SK-N-MC (cell line): ENCODE measurements around the gene ARPC5L.

Experiments
- DNase-seq: peaks from one replicate; pipeline ENCODE4 v3.0.0-alpha.2; 2011; ENCODE audit warnings: low read depth, low spot score
- H3K27ac ChIP-seq: fragments of 200-600 bp; sonication (generic); 2 replicates; pipeline ENCODE4 v1.5.1; 2016; ENCODE audit warnings: mixed run types
- H3K36me3 ChIP-seq: fragments of 200-600 bp; sonication (generic); 2 replicates; pipeline ENCODE4 v1.6.1; 2017; ENCODE audit warnings: antibody characterized with exemption, low read length, mixed read lengths; ENCODE audit not compliant: insufficient read depth
- H3K4me3 ChIP-seq: fragments of 200-600 bp; sonication (generic); 2 replicates; pipeline ENCODE4 v1.5.1; 2016
- H3K9ac ChIP-seq: fragments of 200-600 bp; sonication (generic); 2 replicates; pipeline ENCODE4 v1.8.0; 2017; ENCODE audit warnings: mixed run types, mixed read lengths; ENCODE audit not compliant: insufficient read length
- H3K9me3 ChIP-seq: fragments of 200-600 bp; sonication (generic); 2 replicates; pipeline ENCODE4 v1.6.1; 2017; ENCODE audit warnings: low read depth, mild to moderate bottlenecking, antibody characterized with exemption, low read length, moderate library complexity, mixed read lengths
- EZH2 ChIP-seq: fragments of 200-600 bp; sonication (generic); IDR thresholded peaks from one replicate; pipeline ENCODE4 v1.6.1; 2017; ENCODE audit warnings: antibody characterized with exemption
- FOXP2 ChIP-seq: optimal IDR thresholded peaks from 2 replicates; pipeline ENCODE3; 2011; ENCODE audit warnings: mild to moderate bottlenecking, moderate library complexity; ENCODE audit not compliant: insufficient read depth; ENCODE audit errors: extremely low read length, control extremely low read depth
- POLR2AphosphoS5 ChIP-seq: IDR thresholded peaks from 2 replicates; pipeline ENCODE4 v1.6.1; 2012; ENCODE audit warnings: mild to moderate bottlenecking, low read depth, low read length, borderline replicate concordance

The ARPC5L gene

GRCh38 chr9:124861342-124862229, at the start of gene ARPC5L, which contains the start of gene RPL35:
Gene ARPC5L, plus strand, starts transcription at chr9:124862130. Its CDS starts 7,161 bp downstream, at chr9:124869291.
Gene RPL35, minus strand, starts transcription at chr9:124861957. Its CDS starts 45 bp downstream, at chr9:124861912.
- peak within 1 kb of the TSS; percentile 91 for H3K4me3 ChIP-seq
- TF ChIP-seq FOXP2, result no peak
- TF ChIP-seq EZH2, result no peak
- peak; percentile 96 for TF ChIP-seq POLR2AphosphoS5
- H3K27ac ChIP-seq, result peak within 1 kb of the TSS; percentile 95
- peak within 1 kb of the TSS; percentile 95 for H3K9ac ChIP-seq
- DNase-seq, result no peak
- no peaks in the 10 kb centered on the region for H3K9me3 ChIP-seq
- H3K36me3 ChIP-seq, result peaks cover 49% of the 10 kb centered on the region

GRCh38 chr9:124812441-124812876, 49.5 kb upstream of the ARPC5L start:
- TF ChIP-seq FOXP2, result no peak
- no peak for TF ChIP-seq EZH2
- TF ChIP-seq POLR2AphosphoS5, result no peak
- no peak for DNase-seq

GRCh38 chr9:124813041-124813440, 48.9 kb upstream of the ARPC5L start:
- TF ChIP-seq EZH2 (no peak), POLR2AphosphoS5 (no peak), FOXP2 (no peak)
- Histone ChIP-seq H3K36me3 (no peaks in the 10 kb centered on the region), H3K9me3 (no peaks in the 10 kb centered on the region), H3K9ac (no peak overlapping the region), H3K27ac (no peak overlapping the region), H3K4me3 (no peak overlapping the region)
- no peak for DNase-seq

More at GRCh38 chr9:124812441-124812876, 49.5 kb upstream of the ARPC5L start:
- Histone ChIP-seq H3K27ac (no peak overlapping the region), H3K36me3 (no peaks in the 10 kb centered on the region), H3K9me3 (no peaks in the 10 kb centered on the region), H3K9ac (no peak overlapping the region), H3K4me3 (no peak overlapping the region)

- no peaks in the 10 kb centered on the region for H3K9me3 ChIP-seq
- H3K4me3 ChIP-seq, result no peak overlapping the region
- TF ChIP-seq EZH2, result no peak
- TF ChIP-seq POLR2AphosphoS5, result no peak
- TF ChIP-seq FOXP2, result no peak
- no peak for DNase-seq
- no peak overlapping the region for H3K27ac ChIP-seq
- no peaks in the 10 kb centered on the region for H3K36me3 ChIP-seq
- H3K9ac ChIP-seq, result no peak overlapping the region
These were observed 48.3 kb upstream of the ARPC5L start for GRCh38 chr9:124813501-124814163.

GRCh38 chr9:124814164-124814535, 47.8 kb upstream of the ARPC5L start:
- no peak for DNase-seq
- Histone ChIP-seq H3K9me3 (no peaks in the 10 kb centered on the region), H3K27ac (no peak overlapping the region), H3K4me3 (no peak overlapping the region), H3K36me3 (no peaks in the 10 kb centered on the region), H3K9ac (no peak overlapping the region)
- TF ChIP-seq POLR2AphosphoS5, result no peak
- no peak for TF ChIP-seq EZH2
- no peak for TF ChIP-seq FOXP2

GRCh38 chr9:124815601-124816000, 46.3 kb upstream of the ARPC5L start:
- Histone ChIP-seq H3K36me3 (no peaks in the 10 kb centered on the region), H3K9me3 (no peaks in the 10 kb centered on the region), H3K27ac (no peak overlapping the region), H3K4me3 (no peak overlapping the region), H3K9ac (no peak overlapping the region)
- no peak for DNase-seq
- TF ChIP-seq EZH2 (no peak), POLR2AphosphoS5 (no peak), FOXP2 (no peak)

- H3K9ac ChIP-seq, result no peak overlapping the region
- TF ChIP-seq POLR2AphosphoS5, result no peak
- TF ChIP-seq EZH2, result no peak
- TF ChIP-seq FOXP2, result no peak
- no peak for DNase-seq
These were observed 43.3 kb upstream of the ARPC5L start for GRCh38 chr9:124818431-124819281.

More at GRCh38 chr9:124818431-124819281, 43.3 kb upstream of the ARPC5L start:
- no peaks in the 10 kb centered on the region for H3K9me3 ChIP-seq
- no peak overlapping the region for H3K27ac ChIP-seq
- H3K4me3 ChIP-seq, result no peak overlapping the region
- no peaks in the 10 kb centered on the region for H3K36me3 ChIP-seq
